IPS-NIHi11 (cell line): Measurements from ENCODE around the gene ABHD17A.

Source experiments
- DNase-seq: peaks from one replicate; pipeline ENCODE4 v3.0.0; 2012; ENCODE audit warnings: mixed read lengths, low spot score

The ABHD17A gene

DNA sequence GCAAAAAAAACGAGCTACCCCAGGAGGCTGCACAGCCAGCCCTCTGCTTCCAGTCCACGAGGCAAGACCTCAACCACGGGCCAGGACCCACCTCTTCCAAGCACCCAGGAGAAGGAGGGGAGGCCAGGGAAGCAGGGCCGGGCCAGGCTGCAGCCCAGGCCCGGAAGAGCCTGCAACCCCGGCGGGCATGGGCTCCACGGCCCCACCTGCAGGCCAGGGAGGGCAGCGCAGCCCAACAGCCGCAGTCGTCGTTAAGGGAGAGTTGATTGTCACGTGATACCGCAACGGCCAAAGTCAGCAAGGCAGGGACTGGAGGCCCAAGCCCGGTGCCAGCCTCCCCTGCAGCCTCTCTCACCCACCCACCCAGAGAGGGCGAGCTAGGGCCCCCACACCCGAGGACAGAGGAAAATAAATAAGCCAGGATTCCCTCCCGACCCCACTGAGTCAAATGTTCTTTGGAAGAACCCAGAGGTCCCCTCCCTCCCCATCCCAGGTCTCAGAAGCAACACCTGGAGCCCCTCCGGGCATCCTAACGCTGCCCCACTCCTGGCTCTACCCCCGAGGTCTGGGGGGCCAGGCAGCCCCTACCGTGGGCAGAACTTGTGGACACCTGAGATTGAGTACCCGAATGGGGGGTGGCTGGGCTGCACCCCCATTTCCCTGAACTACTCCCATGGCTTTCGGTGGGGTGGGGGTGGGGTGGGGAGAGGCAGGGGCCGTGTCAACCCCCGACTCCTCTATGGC lies 31.8 kb downstream of the ABHD17A start:
- peak; percentile 84 for DNase-seq

DNA sequence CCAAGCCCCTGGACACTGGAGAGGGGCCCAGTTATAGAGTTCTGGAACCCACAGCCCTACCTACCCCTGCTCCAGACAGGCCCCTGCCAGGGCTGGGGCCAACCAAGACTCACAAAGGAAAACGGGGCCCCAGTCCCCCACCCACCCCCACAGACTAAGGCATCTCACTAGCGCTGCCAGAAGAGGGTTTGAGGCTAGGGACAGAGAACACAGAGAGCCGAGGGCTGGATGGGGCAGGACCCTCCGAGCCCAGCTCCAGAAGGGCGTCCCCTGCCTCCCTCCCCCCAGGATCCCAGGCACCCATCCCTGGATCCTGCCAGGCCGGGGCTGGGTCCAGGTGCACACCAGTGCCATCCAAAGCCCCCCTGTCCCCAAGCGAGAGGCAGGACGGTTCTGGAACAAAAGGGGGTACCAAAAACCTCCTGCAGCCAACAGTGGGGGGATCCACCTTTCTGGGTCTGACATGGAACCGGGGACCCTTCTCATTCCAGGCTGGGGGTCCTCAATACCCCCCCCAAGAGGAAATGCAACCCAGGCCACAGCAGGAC lies 32.6 kb downstream of the ABHD17A start:
- no peak for DNase-seq

DNA sequence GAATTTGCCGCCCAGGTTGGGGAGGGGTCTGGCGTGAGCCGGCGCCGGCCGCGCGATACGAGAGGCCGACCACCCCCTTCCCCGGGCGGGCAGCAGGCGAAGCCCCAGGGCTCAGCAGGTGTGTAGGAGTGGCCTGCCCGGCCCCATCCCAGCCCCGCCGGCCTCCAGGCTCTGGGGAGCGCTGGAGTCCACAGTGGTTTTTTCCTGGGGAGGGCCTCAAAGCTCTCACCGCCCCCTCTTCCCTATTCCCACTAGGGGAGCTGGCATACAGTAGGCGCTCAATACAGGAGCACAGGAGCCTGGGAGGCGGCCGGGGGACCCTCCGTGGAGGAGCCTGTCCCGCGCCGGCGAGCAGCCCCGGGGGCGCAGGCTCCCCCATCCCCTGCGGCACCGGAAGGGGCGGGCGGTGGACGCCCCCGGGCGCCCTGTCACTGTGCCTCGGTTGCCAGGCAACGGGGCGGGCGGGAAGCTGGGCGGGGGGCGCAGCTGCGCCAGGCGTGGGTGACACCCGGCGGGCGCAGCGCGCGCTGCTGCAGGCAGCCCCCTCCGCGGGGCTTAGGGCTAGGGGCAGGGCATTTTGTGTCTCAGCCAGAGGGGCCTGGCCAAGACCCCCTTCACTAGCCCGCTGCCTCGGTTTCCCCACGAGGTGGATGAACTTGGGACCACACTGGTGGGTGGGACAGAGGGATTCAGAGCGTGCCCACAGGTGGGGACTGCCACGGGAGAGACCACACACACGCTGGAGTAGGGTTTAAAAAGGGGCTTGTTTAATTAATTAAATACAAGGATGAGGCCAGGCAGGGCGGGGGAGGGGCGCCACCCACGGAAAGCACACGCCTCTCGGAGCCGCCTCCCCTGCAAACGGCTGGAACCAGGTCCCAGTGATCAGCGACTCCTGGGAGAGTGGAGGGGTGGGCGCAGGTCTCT lies 33.4 kb downstream of the ABHD17A start:
- no peak for DNase-seq

DNA sequence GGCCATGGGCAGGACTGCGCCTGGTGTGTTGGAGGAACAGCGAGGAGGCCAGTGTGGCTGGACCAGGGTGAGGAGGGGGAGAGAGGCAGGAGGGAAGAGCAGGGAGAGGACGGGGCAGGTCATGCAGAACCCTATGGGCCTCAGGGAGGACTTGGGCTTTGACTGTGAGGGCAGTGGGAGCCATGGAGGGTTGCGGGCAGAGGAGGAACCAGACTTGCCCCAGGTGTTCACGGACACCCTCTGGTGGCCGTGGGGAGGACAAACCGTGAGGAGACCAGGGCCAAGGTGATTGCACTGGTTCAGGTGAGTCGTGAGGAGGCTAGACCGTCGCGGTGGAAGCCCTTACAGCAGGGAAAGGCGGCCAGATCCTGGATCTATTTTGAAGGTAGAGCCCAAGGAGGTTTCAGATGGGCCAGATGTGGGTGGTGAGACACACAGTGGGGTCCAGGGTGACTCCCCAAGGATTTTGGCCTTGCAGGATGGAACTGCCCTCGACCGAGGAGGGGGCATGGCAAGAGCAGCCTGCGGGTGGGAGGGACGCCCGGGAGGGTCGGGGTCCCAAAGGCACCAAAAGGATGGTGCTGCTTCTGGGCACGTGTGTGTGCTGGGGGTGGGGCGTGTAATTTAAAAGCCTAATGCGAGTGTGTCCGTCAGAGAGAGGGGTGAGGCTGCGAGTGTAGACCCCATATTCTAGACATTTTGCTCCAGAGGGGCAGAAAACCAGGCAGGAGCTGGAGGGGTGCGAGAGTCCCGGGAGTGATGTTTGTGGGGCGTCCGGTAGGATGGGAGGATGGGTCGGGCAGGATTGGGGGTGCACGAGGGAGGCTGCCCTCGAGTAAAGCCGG lies 34.3 kb downstream of the ABHD17A start:
- no peak for DNase-seq

DNA sequence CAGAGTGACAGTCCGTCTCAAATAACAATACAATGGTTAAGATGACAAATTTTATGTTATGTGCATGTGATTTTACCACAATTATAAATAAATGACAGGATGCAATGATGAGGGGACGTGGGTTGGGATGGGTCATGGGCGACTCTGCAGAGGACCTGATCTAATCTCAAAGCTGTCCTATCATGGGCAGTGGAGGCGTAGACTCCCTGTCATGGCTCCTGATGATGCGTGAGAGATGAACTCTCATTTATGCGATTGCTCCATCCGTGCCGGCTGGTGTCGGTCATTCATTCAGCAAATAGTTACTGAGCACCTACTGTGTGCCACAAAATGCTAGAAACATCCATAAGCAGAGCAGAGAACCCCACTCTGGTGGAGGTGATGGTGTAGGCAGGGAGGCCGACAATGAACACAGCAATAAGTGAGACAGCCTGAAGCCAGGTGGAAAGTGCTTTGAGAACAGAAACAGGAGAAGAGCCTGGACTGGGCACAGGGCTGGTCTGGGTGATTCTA lies 35.4 kb downstream of the ABHD17A start:
- DNase-seq: no peak

DNA sequence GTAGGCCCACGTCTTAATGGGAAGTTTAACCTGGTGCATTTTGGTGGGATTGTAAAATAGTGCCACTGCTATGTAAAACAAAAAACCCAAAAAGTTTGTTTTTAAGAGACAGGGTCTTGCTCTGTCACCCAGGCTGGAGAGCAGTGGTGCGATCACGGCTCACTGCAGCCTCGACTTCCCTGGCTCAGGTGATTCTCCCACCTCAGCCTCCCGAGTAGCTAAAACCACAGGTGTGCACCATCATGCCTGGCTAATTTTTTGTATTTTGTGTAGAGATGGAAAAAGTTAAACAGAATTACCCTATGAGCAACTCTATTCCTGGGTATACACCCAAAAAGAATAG lies 36.2 kb downstream of the ABHD17A start:
- no peak for DNase-seq

DNA sequence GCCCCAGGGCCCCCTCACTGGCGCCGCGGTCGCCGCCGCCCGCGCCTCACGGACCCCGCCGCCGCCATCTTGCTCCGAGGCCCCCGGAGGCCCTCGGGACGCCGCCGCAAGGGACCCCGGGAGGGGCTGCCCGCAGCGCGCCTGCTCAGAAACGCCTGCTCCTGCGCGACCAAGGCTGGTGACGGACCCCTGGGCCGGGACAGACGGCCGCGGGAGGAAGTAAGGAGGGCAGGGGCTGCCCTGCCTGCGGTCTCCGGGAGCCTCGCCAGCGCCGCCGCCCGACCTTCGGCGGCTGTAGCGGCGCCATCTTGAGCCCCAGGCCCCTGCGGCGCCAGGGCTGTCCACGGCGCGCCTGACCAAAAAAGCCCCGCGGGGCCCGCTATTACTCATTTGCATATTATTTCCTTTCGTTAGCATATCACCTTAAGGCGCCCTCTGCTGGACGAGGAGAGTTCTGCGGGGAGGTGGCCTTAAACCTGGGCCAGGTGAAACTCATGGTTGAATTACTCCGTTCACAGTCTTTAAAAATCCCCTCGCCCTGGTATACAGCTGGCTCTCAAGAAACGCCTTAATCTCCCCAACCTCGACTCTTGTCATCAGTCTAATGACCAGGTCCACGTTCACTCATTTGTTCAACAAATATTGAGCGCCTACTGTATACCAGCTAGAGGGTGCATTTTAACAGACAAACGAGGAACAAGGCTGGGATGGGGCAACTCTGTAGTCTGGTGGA lies 36.7 kb downstream of the ABHD17A start, which contains the start of gene REXO1:
Gene REXO1 (minus strand): TSS at position 85 of the 733 bp plus-strand sequence. CDS start 125 bp downstream, outside the sequence.
- peak; percentile 93 for DNase-seq

DNA sequence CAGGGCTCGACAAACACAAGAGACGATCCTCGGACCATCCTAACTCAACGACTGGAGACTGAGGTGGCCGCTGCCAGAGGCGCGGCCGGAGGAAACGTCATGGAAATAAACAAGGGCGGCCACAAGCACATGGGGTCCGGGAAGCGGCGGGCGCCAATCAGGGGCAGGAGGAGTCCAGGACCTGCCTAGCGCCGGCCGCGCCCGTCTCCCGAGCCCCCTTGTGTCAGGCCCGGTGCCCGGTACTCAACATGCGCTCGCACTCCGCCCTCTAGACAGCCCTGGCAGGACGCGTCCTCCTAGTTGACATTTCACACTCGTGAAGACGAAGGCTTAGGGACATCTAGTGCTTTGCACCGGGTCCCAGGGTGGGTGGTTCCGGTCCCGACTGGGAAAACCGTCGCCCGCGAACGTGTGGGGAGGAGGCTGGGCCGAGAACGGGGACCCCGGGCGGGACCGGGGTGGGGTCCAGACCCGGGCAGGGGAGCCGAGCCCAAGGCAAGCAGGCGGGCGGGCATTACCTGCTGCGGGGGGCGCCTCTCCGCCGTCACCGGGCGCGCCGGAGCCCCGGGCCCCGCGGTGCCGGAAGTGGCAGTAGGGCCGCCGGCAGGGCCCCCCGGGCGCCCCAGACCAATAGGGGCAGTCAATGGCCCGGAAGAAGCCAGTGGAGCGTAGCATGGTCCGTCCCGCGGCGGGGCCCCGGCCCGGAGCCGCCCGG lies 37.5 kb downstream of the ABHD17A start:
- DNase-seq: peak; percentile 58

DNA sequence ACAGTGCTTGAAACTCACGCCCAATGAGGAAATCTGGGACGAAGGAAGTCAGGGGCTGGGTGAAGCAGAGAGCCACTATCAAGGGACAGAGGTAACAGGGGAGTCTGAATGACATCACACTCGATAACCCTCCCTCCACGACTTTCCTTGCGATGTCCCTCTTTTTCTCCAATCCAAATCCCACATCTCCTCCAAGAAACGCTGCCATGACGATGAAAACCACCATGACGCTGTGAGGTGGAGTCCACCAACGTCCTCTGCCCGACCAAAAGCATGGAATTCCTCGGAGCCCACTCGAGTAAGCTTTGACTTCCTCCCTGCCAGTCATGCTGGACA lies 38.0 kb downstream of the ABHD17A start:
- no peak for DNase-seq

DNA sequence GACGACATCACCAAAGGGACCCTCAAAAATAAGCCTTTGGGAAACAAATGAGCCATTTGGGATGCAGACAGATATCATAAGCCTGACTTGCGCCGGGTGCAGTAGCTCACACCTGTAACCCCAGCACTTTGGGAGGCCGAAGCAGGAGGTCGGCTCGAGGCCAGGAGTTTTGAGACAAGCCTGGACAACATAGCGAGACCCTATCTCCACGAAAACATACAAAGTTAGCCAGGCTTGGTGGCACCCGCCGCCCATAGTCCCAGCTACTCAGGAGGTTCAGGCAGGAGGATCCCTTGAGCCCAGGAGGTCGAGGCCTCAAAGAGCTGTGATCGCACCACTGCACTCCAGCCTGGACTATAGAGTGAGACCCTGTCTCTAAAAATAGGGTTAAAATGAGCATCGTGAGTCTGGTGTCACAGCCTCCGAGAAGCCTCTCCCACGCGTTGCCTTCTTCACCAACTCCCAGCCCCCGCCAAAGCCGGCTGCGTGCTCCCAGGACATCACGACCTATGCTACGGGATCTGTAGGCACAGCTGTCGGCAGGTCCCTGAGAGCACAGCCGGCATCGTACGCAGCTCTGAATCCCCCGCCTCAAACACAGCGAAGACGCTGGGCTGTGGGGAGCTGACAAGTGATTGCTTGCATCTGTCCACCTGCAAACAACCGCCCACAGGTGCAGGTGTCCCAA lies 38.6 kb downstream of the ABHD17A start:
- no peak for DNase-seq

DNA sequence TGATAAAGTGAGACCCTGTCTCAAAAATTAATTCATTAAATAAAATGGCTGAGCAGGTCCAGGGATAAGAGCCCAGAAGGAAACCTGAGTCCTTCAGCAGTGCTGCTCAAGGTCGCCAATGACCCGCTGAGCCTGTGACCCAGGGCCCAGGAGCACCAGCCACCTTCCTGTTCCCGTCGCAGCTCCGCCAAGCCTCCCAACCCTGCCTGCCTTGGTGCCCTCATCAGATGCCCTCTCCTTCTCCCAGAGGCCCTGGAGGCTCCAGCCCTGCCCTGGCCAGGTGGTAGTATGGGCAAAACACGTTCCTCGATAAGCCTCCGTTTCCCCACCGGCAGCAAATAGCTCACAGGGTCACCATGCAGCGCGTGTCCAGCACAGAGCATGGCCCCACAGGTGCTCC lies 39.7 kb downstream of the ABHD17A start:
- DNase-seq: no peak

DNA sequence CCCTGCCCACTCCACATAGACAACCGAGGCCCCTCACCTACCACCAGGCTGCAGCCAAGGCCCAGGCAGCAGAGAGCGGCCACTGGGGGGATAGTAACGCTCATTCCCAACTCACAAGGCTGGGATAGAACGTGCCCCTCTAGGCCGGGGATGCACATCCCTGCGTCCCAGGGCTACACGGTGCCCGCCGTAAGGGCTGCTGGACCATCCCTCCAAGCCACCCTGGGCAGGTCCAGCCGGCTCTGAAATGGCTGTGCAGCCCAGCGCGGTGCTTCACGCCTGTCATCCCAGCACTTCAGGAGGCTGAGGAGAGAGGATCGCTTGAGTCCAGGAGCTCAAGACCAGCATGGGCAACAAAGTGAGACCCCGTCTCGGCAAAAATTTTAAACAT lies 40.2 kb downstream of the ABHD17A start:
- no peak for DNase-seq

DNA sequence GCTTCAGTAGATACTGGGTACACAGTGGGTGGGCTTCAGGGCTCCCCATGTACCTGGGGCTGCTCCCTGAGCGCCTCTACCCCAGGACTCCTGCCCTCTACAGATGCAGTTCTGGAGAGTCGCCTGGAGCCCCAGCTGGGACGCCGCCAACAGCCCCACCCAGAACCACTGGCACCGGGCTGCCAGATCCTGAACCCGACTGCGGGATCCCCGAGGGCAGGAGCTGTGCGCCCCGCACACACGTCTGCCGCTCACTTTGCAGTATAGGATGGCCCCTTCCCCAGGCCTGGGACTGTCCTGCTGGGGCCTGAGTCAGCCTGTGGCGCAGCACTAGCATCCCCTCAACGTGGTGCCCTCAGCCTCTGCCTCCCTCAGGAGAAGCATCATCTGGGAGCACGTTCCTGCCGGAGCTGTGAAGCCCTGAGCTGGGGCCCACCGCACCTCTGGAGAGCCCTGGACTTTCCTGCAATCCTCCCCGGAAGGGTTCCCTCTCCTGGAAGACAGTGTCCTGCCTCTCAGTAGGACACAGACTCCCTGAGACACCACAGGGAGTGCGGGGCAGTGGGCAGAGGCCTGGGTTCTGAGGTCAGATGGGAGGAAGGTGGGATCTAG lies 40.7 kb downstream of the ABHD17A start:
- DNase-seq: no peak

DNA sequence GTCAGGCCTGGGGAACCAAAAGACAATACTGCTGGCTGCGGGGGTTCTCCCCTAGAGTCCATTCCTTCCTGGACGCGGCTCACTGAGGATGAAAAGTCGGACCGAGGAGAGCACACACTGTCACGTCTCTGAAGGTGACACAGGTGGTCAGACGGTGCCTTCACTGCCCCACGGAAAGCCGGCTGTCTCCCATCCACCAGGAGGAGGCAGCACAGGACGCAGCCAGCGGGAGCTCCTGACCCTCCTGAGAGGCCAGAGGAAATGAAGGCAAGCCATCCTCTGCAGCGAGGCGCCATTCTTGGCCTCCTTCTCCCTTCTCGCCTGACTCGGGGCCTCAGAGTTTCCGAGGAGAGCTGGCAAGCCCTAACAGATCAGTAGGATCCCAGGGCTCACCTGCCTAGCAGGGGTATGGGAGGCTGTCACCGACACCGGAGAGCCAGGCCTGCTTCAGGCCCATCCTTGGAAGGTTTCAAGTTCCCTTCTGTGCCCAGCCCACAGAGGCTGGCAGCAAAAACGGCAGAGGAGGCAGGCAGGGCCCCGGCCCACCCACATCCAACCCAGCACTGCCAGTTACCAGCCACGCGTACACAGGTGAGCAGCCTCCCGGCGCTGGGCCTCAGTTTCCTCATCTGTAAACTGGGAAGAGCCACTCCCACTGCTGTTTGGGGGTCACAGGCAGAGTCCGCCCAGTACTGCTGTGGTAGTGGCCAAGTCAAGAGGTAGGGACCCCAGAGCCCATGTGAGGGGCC lies 41.5 kb downstream of the ABHD17A start:
- DNase-seq: no peak

DNA sequence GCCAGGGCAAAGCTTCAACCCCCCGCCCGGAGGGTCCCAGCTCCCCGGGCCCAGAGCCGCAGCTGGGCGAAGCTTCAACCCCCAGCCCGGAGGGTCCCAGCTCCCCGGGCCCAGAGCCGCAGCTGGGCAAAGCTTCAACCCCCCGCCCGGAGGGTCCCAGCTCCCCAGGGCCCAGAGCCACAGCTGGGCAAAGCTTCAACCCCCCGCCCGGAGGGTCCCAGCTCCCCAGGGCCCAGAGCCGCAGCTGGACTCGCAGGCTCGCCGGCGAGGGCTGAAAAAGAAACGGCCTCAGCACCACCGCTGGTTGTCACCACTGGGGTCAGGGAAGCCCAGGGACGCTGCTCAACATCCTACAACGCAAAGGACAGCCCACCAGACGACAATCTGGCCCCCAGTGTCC lies 42.2 kb downstream of the ABHD17A start:
- no peak for DNase-seq

DNA sequence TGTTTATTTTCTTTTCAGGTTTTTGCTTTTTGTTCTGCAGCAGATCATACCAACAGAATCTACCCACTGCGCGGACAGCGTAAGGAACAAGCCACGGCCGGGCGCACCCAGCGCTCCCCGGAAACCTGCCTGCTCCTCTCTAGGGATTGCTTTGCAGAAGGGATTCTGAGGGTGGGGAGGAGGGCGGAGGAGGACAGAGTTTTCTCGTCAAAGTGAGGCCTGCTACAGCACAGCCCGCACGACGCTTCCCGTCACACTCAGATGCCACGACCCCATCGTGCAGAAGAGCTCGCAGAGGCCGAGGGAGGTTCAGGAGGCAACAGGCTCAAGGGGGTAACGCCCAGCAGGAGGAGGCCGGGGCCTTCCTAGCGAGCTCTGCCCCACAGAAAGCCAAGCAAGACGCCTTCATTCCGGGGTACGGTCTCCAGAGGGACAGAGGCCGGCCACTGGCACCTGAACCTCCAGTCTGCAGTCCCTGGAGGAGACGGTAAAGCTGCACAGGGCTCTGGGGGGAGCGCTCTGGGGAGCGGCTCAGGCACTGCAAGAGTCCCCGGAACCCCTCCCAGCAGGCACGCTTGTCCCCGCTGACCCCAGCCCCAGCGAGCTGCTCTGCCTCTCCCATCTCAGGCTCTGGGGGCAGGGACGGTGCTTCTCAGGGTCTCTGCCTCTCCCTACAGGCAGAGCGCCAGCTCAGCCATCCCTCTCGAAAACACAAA lies 43.9 kb downstream of the ABHD17A start:
- DNase-seq: no peak

DNA sequence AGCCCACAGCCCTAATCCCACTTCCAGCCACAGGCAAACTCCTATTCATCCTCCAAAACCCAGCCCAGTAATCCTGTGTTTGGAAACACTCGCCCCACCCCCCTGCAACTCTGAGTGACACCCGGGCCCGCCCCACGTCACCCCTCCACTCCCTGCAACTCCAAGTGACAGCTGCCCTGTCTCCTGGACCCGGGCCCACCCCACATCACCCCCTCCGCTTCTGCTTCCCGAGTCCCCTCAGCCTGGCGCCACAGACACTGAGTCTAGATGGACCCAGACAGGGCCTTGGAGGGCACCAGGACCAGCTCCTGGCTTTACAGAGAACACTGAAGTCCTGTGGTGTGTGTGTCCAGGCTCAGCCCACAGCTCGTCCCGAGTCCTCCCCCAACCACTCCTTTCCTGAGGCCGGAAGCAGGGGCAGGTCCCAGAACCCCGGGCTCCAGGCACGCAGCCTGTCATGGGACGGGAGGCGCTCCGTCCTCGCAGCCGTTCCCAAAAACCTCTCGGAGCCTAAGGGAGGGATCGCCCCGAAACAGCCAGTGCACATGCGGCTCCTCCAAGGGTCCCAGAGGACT lies 44.7 kb downstream of the ABHD17A start:
- DNase-seq: no peak
